Myocyte (in vitro differentiated cells): ENCODE measurements around the gene TMED10. TPM values are rescaled to one million over a fixed set of nuclear protein-coding genes. Genes with fewer than 3 reads are reported as not detected.
A peak's percentile ranks its signal among the peaks of the same experiment; 100 is the strongest.
"Not testable (repeated sequence)": the region's sequence is repeated elsewhere in the genome, so short reads cannot be mapped to it uniquely, and the experiment has no call there.

Source experiments
- DNase-seq: peaks from one replicate; pipeline ENCODE4 v3.0.0-alpha.2; 2012; ENCODE audit warnings: low read depth
- total RNA-seq: library from RNA; depleted of rRNA; stranded (reverse); fragments of >200 nt; gene quantifications from 2 replicates; pipeline ENCODE4 v1.2.3, GENCODE V29; 2014

TMED10 gene
- total RNA-seq, 1 donor from 2014 or later = 398 TPM

DNA sequence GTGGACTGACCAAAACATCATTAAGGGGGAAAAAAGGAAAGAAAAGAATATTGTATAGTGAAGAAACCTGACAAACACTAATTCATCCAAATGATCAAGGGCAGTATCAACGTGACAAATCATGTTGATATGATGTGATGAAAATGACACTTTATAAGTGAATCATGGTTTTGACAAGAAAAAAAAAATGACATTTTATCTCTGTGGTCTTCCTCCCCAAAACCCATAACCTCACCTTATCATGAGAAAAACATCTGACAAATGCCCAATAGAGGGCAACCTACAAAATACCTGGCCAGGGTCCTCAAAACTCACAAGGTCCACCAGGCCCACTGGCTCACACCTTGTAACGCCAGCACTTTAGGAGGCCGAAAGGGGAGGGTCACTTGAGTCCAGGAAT lies 13.8 kb downstream of the TMED10 start:
- DNase-seq = no peak

DNA sequence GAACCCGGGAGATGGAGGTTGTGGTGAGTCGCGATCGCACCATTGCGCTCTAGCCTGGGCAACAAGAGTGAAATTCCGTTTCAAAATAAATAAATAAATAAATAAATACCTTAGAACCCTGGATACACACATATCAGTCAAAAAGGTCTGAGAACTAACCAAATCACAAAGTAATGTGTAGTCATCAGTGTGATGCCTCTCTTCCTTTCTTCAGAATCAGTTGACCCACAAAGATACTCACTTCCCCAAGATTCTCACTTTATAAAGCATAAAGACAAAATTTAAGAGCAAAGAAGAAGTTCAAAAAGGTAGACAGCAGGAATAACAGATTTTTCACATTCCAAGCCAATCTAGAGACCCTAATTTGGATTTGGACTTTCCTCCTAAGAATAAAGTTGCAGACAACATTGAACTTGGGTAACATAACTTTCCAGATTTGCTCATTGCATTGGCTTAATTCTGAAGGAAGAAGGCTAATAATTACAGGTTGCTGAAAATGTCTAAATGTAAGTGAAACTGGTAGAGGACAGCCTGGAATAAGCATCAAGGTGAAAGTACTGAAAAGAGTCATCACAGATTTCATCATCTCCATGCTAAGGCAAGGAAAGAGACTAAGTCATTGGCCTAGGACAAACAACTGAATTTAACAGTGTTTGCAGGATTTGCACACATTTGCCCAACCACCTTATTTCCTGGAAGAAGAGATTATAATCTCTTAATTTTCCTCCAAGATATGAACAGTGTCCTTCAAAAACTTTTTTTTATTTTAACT lies 17.4 kb downstream of the TMED10 start:
- DNase-seq = no peak

DNA sequence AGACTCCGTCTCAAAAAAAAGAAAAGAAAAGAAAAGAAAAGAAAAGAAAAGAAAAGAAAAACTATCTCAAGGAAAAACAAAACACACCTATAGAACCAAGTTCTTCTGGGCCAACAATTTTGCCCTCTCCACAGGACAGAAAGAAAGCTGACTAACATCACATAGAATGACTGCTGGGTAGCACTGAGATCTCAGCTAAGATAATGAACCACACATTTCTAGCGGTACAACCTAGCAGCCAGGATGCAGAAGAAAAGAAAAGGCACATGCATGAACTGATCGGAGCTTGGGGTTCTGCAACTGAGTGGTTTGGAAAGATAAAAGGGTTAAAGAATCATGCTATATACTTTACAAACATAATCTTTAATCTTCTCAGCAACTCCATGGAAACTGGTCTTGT lies 19.5 kb downstream of the TMED10 start:
- DNase-seq = no peak

DNA sequence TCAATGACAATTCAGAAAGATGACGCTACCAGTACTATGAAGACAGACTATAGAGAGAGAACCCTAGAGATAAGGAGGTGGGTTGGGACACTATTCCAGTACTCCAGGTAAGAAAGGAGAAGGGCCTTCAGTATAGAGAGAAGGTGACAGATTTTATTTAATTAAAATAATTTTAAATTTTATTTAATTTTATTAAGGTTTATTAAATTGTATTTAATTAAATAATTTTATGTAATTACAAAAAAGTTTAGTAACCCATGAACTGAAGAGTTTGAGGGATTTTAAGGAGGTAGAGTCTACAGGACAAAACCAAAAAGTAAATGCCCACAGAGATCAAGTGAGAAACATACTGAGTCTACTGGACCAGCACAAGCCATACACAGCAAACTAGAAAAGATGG lies 20.3 kb downstream of the TMED10 start:
- no peak for DNase-seq

DNA sequence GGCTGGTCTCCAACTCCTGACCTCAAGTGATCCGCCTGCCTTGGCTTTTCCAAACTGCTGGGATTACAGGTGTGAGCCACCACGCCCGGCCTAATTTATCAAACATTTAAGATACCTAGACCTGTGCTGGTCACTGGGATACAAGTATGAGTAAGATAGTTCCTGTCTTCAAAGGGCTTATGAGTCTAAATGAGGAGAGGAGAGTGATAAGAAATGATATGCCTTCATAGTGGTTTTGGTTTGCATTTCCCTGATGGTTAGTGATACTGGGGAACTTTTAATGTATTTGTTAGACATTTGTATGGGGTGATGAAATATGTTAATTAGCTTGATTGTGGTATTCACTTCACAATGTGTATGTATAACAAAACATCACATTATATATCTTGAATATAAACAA lies 21.2 kb downstream of the TMED10 start:
- no peak for DNase-seq

DNA sequence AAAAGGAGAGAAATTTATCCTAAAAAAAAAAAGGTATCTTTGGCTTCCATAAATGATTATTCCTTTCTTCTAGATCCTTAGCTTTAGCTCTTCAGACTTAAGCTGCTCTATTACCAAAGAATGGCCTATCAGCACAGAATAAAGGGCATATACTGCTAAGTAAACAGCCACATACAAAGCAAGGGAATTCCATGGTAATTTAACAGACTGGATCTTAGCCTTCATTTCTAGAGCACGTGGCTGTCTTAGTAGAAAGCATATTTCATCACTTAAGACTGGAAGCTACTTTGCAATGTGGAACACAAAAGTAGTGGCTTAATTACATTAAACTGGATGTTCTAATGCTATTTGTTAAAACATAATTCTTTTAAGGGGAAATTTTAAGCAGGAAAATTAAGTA lies 23.1 kb downstream of the TMED10 start:
- DNase-seq = no peak

DNA sequence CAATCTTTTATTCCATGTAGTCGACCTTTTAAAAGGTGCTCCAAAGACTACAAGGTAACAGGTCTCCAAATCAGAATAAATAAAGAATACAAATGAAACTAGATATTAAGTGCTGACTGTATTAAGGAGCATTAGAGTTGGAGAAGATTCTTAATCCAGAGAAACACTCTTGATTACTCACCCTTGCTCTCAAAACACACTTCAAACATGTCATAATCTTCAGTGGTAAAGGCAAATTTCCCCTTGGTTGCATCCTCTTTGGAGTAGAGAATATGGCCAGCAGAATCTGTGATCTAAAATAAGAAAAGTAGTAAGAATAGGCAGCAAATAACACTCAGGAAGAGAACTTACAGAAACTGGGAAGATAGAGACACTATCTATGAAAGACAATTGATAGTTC lies 24.6 kb downstream of the TMED10 start:
- no peak for DNase-seq

DNA sequence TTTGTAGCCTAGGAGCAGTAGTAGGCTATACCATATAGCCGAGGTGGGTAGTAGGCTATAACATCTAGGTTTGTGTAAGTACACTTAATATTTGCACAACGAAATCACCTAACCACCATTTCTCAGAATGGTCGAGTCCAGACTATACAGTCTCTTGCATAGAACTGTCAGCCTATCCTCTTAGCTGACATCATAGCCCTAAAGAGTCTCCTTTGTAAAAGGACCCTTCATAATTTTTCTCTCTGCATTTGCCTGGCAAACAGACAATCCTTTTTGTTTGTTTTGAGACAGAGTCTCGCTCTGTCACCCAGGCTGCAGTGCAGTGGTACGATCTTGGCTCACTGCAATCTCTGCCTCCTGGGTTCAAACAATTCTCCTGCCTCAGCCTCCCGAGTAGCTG lies 25.8 kb downstream of the TMED10 start:
- DNase-seq = not testable (repeated sequence)

DNA sequence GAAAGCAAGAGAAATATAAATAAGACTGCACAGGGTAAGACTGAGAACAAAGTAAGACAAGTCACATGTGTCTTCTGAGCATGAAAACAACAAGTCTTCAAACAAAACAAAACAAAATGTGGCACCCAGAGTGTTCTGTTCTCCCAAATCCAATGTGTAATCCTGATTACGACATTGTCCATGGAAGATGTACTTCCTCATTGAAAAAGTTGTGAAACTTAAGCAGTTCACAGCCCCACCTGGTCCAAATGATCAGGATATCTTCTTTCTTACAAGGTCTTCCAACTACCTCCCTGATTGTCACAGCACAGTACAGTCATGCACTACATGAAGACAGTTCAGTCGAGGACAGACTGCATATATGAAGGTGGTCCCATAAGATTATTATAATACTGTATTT lies 26.3 kb downstream of the TMED10 start:
- no peak for DNase-seq

DNA sequence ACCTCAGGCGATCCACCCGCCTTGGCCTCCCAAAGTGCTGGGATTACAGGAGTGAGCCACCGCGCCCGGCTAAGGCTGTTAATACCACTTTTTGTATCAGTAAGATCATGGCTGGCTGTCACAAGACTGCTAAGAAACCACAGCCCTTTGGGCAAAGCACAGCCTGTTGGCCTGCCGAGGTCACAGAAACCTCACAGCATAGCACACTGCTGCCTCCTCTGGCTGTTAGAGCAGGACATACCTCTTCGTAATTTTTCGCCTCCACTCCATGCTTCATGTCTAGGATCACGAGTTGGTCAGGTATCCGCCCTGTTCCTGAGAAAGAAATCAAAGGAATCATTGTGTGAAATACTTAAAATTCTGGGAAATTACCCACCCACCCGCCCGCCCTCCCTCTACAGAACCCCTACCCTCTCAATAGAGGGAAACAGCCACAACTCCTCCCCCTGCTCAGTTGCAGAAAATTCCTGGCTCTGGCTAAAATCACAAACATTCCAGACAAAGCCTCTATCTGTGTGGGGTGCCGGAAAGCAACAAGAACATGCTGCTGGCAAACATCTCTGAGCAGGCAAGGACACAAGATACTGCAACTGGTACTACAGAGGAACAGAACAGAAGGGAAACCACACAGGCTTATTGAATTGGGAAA lies 28.9 kb downstream of the TMED10 start:
- peak; percentile 96 for DNase-seq

DNA sequence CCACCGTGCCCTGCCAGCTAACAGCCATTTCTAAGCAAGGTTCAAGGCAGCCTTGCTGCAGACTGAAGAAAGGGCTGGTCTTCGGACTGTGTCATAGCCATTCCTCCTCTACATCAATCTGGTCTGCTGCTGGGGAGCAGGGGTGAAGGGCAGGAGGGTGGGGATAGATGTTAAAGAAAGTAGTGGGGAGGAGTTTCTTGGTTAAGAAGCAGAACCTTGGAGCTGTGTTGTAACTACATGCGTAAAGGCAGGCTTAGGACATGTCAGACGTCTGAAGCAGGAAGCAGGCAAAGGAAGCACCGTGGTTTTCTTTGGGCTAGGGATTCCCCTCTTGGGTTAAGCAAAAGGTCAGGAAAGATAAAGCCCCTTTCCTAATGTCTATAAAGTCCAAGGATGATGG lies 31.5 kb downstream of the TMED10 start:
- no peak for DNase-seq

DNA sequence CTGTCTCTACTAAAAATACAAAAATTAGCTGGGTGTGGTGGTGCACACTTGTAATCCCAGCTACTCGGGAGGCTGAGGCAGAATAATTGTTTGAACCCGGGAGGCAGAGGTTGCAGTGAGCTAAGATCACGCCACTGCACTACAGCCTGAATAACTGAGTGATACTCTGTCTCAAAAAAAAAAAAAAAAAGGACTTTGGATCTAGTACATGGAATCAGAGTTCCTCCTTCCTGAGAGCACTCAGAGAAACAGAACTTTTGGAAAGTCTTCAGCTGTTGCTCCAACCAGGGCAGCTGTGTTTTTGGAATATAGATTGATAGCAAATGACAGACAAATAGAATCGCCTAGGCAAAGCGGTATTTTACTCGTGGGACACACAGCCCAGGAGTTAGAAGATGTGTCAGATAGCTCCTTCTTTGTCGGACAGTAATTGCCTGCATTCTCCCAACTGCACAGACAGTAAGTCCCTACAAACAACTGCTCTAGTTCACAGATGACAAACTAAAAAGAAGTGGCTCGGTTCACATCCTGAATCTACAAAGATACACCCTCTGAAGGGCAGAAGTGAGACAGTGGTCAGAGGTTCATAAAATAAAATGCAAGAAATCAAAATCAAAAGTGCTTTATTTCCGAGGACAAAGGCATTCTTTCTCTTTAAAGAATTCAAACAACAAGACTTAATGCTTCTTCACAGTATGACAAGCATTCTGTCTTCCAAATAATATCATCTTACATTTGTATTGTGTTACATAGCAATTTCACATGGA lies 32.5 kb downstream of the TMED10 start:
- peak; percentile 36 for DNase-seq

DNA sequence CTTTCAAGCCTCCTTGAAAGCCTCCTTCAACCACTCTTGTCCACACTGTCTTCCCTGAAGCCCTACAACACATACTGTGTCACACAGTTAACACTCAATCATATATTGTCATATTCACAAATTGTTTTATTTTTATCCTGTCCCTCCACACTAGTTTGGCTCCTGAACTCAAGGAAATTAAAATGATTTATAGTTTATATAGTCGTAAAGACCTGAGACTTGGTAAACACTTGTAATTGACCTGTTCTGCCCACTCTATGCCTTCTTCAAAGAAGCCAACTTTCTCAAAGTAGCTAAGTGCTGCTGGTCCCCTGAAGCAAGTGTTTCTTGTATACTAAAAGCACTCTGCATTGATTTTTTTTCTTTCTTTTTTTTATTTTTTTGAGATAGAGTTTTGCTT lies 33.9 kb downstream of the TMED10 start:
- no peak for DNase-seq

DNA sequence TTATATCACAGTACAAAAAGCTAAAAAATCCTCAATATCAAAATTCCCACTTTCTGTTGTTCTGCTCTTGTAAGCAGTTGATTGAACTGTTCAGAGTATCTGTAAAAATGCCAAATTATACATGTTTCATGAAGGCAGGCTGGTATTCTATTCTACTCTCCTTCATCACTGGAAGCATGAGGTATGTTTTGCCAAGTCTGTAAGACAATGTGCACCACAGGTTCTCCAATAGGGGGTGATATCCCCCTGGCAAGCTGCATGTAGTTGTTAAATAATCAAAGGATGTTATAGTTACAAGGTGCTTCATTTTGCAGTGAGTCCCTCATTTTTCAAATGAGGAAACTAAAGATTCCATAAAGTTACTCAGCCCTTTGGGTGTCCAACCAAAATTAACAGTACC lies 34.4 kb downstream of the TMED10 start:
- DNase-seq = no peak

DNA sequence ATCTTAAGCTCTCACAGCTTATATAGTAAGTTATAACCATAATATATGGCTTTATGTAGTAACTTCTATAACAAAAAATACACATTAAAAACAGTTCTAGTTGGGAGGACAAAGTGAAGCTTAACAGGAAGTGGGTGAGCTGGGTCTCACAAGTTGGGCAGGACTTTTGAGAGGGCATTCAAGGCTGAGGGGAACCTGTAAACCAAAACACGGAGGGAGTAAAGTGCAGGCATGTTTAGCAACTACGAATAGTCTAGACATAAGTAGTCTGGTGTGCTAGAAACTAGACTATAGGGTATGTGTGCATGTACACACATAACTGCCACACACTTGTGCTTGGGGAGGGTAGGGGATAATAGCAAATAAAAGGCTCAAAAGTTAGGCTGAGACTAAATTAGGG lies 35.4 kb downstream of the TMED10 start:
- no peak for DNase-seq

DNA sequence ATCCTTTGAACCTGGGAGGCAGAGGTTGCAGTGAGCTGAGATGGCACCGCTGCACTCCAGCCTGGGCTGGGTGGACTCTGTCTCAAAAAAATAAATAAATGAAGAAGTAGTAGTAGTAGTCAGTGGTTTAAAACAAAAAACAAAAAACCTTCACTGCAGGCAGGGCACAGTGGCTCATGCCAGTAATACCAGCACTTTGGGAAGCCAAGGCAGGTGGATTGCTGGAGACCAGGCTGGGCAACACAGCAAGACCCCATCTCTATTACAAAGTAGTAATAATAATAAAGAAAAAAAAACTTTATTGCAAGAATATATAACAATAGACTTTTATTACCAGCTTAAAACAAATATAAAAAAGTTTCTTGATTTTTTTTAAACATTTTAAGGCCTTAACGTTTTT lies 35.8 kb downstream of the TMED10 start:
- DNase-seq = no peak

DNA sequence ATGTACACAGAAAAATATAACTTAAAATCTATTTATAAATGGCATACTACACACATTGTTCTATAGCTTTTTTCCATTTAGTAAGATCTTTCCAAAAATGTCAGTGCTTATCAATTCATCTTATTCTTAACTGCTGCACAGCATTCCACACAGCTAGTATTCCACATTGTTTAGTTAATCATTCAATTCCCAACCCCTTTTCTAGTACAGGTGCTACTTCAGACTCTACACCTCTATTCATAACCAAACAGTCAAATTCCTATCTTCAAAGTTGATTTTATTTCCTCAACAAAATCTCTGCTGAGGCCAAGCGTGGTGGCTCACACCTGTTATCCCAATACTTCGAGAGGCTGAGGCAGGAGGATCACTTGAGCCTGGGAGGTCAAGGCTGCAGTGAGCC lies 37.2 kb downstream of the TMED10 start:
- DNase-seq = no peak

DNA sequence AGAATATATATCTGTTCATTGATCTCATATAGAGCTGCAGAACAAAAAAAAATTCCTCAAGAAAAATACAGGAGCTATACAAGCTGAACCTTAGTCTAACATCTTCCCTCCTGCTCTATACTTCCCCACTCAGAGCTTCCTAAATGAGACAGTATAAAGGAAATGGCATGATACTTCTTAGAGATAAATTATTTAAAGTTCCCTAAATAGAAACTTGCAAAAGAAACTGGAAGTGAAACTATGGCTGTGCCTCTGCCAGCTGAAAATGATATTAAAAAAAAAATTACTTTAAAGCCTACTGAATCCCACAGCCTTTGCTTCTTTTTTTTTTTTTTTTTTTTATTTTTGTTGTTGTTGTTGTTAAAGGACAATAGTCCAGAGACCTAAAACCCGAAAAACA lies 37.9 kb downstream of the TMED10 start:
- DNase-seq = no peak

DNA sequence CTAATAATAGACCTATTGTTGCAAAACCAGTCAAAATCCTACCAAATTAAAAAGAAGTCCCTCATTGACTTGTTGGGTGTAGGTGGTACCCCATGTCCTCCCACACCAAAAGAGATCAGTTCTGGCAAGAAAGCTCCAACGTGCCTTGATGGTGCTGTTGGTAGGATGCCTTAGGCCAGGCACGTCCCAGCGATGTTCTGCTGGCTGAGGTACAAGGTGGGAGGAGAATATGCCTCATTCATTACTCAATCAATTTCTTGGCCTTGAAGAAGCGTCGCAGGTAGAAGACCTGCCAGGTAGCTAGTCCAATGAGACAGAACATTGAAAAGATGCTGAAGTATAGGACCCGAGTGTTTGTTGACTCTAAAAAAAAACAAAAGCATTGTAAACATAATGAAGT lies 41.8 kb downstream of the TMED10 start:
- DNase-seq = no peak

DNA sequence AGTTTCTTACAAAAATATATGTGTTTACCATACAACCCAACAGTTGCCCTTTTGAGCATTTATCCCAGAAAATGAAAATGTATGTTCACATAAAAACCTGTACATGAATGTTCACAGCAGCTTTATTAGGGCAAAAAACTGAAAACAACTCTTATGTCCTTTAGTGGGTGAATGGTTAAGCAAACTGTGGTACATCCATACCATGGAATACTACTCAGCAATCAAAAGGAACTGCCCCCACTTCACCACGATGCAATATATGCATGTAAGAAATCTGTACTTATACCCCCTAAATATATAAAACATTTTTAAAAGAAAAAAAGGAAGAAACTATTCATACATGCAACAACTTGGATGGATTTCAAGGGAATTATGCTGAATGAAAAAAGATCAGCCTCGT lies 42.8 kb downstream of the TMED10 start:
- DNase-seq = no peak

DNA sequence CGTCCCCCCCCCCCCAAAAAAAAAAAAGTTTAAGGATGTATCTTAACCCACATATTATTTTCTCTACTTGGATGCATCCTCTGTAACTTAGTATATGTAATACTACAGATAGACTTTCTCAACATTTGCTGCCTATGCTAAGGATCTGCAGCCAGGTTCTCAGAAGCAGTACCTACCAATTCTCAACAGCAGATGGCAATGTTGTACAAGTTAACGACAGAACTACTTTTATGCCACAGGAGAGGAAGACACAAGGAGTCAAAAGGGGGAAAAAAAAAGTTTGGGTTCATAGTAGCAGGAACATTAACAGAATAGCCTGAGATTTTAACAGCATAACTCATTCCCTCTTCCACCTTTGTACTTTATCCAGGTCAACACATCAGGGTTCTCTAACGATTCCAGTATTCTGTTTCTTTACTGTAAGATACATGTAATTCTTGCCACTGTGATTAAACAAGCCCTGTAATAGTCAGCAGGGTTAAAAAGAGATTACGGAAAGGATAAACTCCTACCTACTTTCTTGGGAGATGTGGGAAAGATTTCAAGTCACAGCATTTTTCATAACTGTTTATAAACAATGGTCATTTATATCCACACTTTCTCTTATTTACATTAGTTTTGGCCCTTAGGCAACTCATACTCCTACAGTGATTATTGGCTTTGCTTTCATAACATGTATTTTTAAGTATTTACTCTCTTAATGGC lies 43.9 kb downstream of the TMED10 start:
- peak; percentile 83 for DNase-seq

DNA sequence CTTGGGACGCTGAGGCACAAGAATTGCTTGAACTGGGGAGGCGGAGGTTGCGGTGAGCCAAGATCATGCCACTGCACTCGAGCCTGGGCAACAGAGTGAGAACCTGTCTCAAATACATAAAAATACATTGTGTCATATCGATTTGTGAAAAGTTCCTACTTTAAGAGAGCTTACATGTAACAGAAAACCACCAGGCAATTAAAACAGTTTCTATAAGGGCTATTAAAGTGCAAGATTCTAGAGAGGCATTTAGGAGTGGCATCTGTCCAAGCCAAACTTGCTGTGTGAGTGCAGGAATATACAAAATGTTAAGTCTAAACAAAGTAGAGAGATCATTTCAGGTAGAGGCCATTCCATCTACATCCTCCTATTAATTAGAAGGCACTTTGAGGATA lies 47.8 kb downstream of the TMED10 start:
- DNase-seq = no peak
